NOMO-1 treated with DMSO at 0.1 percent for 48 hours (cell line): ENCODE measurements around the gene NPBWR2.

Experiments used
- DNase-seq: peaks from one replicate; lab custom pipeline; 2025; ENCODE audit not compliant: unreplicated experiment; lab: John Stamatoyannopoulos, UW

Gene NPBWR2

GRCh38 chr20:64074184-64074789 lies 33.1 kb downstream of the NPBWR2 start:
- no peak for DNase-seq

- no peak for DNase-seq
These were observed 33.7 kb downstream of the NPBWR2 start for GRCh38 chr20:64073476-64074183.

GRCh38 chr20:64072498-64073063 lies 34.8 kb downstream of the NPBWR2 start:
- DNase-seq = no peak

DNA sequence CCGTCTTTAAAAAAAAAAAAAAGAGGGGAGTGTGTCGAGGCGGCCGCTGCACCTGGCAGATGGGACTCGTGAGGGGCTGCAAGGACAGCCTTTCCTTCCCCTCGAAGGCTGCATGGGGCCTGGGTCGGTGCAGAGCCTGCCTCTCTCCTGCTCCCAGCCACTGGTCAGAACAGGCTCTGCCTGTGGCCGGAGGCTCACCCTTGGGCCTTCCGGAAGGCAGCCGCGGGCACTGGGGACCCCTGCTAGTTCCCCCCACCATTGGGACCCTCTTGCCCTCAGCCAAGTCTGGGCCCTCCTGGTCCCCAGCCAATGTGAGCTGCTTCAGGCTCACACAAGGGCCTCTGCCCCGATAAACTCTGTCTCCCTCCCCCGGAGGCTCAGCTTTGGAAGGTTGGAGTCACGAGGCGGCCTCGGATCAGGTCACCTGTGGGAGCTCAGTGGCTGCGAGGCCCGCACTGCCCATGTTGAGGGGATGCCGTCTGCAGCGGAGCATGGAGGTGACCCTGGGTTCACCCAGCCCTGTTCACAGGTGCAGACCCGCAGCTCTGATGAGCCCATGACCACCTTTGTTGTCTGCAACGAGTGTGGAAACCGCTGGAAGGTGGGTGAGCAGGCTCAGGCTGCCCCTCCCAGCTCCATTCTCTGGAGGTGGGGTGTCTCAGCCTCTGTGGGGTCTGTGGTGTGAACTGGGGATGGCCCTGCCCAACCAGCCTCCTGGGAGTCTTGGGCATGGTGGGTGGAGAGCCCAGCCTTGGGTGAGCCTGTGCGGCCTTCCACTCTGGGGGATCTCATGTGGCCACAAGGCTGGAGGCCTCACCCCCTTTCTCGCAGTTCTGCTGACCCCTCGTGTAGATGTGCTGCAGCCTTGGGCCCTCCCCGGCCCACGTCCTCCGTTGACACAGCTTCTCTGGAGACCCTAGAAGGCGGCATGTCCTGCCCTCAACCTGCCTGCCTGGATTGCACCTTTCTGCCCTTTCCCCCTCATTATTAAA lies 35.7 kb downstream of the NPBWR2 start:
- DNase-seq = no peak

DNA sequence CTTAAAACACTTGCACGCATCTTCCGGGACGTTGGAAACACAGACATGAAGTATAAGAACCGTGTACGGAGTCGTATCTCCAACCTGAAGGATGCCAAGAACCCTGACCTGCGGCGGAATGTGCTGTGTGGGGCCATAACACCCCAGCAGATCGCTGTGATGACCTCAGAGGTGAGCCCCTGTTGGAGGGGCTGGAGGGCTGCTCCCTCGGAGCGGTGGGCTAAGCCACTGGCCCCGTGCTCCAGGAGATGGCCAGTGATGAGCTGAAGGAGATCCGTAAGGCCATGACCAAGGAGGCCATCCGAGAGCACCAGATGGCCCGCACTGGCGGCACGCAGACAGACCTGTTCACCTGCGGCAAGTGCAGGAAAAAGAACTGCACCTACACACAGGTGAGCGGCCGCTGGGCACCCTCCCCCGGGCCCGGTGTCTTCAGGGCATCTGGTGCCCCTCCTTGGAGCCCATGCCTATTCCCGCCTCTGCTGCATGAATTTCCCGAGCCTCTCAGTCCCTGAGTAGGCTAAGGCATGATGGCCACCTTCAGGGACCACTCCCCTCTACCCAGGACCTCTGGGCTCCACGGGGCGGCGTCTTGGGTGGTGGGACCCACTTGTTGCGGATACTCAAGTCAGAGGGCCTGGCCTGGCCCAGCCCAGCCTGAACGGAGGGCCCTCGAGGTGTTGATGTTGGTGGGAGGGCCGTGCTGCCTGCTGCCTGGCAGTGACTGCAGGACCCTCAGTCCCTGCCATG lies 36.9 kb downstream of the NPBWR2 start:
- DNase-seq = no peak

DNA sequence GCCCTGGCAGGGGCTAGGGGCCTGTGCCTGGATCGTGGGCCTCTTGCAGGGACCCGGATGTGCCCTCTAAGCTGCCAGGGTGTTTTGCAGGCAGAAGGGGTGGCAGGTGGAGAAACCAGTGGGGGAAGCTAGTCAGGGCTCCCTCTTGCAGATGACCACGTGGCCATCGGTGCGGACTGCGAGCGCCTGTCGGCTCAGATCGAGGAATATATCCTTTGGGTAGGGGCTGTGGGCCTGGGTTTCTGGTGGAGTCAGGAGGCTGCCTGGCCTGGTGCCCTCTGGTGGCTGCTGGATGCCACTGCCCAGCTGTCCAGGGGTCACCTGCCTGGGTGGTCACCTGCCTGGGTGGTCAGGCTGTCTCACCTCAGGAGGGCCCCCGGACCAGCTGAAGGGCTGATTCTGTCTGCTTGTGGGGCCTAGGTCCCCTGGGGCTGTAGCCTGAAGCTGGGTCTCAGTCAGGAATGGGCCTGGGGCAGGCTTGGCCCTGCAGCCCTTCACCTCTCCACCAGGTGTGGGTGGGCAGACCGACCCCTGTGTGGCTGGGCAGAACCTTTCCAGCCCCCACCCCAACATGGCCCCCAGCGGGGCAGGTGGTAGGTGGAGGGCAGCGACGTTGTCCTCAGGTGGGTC lies 37.6 kb downstream of the NPBWR2 start:
- peak; percentile 18 for DNase-seq

GRCh38 chr20:64069209-64069613 lies 38.2 kb downstream of the NPBWR2 start:
- no peak for DNase-seq

GRCh38 chr20:64068386-64069208 lies 38.8 kb downstream of the NPBWR2 start:
- no peak for DNase-seq

DNA sequence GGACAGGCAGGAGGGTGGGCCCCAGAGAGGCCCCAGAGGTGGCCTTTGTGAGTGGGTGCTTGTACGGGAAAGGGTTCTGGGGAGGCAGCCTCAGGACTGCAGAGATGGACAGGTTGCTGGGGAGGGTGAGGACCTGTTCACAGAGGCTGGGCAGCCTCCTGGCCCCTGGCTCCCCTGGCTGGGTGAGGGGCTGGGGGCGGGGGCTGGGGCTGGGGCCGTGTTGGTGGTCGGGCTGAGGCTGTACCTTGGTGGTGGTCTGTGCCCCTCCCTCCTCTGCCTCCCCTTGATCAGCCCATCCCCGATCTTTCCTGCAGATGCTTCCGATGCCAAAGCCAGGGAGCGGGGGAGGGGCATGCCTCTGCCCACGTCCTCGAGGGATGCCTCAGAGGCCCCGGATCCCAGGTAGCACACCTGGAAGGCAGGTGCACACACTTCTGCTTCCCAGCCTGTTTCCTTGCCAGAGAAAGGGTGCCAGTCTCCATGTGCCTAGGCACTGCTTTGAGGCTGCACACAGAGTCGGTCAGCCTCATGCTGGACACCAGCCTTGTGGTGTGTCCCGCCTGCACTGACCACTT lies 39.5 kb downstream of the NPBWR2 start:
- no peak for DNase-seq

- no peak for DNase-seq
These were observed 40.2 kb downstream of the NPBWR2 start for GRCh38 chr20:64067005-64067632.

- DNase-seq = peak; percentile 72
These were observed 41.4 kb downstream of the NPBWR2 start for GRCh38 chr20:64065974-64066343.

DNA sequence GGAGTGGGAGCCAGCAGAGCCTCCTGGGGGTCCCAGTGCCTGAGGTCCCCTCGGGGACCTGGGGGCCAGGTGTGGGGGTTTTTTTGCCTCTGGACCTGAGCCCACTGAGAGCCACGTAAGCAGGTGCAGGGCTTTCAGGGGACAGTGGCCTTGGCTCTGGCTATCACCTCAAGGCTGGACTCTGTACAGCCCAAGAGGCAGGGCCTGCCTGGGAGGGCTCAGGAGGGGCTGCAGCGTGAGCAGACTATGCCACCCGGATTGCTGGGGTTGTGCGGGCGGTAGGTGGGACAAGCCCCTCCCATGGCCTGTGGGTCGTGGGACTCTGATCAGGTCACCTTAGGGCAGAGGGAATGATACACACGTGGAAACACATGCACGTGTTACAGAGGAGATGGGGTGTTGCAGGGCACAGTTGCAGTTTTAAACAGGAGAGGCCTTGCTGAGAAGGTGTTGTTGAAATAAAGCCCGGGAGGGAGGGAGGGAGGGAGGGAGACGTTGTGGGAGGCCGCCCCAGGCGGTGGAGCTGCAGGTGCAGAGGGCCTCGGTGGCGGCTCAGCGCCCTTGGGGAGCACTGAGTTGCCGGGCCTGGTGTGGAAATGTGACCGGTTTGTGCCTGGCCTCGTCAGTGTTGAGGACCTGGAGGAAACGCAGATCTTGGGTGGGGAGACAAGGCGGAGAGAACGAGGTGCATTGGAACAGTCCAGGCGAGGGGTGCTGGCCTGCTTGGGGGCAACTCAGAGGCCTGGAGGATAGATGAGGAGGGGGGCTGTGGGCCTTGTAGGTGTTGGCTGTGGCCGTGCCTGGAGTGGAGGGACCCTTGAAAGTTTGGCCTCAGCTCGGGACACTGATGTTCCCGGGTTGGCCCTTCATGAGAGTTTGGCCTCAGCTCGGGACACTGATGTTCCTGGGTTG lies 42.0 kb downstream of the NPBWR2 start:
- DNase-seq = no peak

- no peak for DNase-seq
These were observed 43.1 kb downstream of the NPBWR2 start for GRCh38 chr20:64064145-64064698.

GRCh38 chr20:64063389-64064144 lies 43.8 kb downstream of the NPBWR2 start:
- DNase-seq = no peak

DNA sequence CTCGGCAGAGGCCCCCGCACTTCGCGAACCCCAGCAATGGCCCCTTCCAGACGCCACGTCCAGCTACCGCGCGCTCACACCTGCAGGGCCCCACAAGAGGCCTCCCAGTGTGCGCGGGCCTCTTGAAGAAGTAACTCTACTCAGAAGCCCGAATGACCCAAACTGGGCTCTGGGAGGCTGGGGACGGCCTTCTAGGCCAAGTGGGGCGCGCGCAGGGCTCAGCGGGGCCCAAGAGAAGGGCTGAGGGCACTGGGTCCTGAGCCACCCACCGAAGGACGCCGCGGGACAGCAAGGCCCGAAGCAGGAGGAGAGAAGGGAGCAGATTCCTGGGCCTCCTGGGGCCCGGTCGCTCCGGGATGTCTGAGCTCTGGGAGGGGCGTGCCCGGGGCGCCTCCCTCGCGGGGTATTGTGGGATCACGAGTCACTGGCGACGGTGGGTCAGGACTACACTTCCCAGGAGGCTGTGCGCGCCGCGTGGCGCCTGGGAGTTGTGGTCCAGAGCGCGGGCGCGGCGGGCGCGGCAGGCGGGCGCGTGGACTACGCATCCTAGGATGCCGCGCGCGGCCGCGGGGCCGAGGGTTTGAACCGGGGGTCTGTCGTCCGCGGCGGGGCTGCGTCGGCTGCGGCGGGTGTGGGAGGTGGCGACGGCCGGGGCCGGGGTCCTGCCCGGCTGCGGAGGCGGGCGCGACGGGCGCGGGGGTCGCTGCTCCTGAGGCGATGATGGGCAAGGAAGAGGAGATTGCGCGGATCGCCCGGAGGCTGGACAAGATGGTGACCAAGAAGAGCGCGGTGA lies 44.6 kb downstream of the NPBWR2 start, which contains the start of gene TCEA2:
Gene TCEA2 (plus strand): TSS at position 603 of the 793 bp plus-strand sequence. CDS start 115 bp downstream, at position 718.
- peak; percentile 95 for DNase-seq

DNA sequence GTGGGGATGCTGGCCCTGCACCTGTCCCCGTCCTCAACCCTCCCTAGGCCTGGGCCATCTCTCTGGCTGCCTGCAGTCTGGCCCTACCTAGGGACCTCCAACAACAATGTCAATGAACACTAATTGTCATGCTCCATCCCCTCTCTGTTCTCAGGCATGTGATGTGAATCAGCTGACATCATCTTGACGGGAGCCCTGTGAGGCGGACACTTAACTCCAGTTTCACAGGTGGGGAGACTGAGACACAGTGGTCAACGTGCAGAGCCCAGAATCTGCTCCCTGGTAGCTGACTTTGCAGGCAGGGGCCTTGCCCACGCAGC lies 45.1 kb downstream of the NPBWR2 start:
- DNase-seq = no peak
